GM12892 (cell line): ENCODE measurements around the gene MLXIP.

Experiments used
- POLR2A ChIP-seq: IDR thresholded peaks from 2 replicates; pipeline ENCODE4 v1.6.1; 2011; ENCODE audit warnings: low read depth, low read length, control low read depth
- POLR2AphosphoS5 ChIP-seq: IDR thresholded peaks from 2 replicates; pipeline ENCODE4 v1.6.1; 2011; ENCODE audit warnings: low read depth, low read length, control low read depth

GRCh38 chr12:122129131-122129530, 50.6 kb downstream of the MLXIP start:
- TF ChIP-seq POLR2AphosphoS5 (no peak), POLR2A (no peak)
